Skin of body (tissue), 2 donors: Measurements from ENCODE around the gene ZNF318. TPM values are rescaled to one million over a fixed set of nuclear protein-coding genes. Genes with fewer than 3 reads are reported as not detected.
A peak's percentile ranks its signal among the peaks of the same experiment; 100 is the strongest.
"Not testable (repeated sequence)": the region's sequence is repeated elsewhere in the genome, so short reads cannot be mapped to it uniquely, and the experiment has no call there.

Source experiments
- DNase-seq: peaks from one replicate; lab custom pipeline; 2025; lab: John Stamatoyannopoulos, UW
- total RNA-seq: library from RNA; depleted of rRNA; stranded (reverse); fragments of >200 nt; gene quantifications from one replicate; pipeline ENCODE4 v1.2.3, GENCODE V29; 2014

ZNF318 gene
- total RNA-seq = 10.3 TPM

- DNase-seq = peak; percentile 98
Measured at GRCh38 chr6:43369174-43370002, at the start of gene ZNF318. TSS of gene ZNF318 (minus strand) at chr6:43369647. CDS start at chr6:43369365, 282 bp downstream.

GRCh38 chr6:43416935-43417334 is 47.5 kb upstream of the ZNF318 start:
- no peak for DNase-seq

GRCh38 chr6:43415275-43415674 is 45.8 kb upstream of the ZNF318 start:
- DNase-seq = not testable (repeated sequence)

GRCh38 chr6:43413002-43413401 is 43.6 kb upstream of the ZNF318 start:
- DNase-seq = no peak

- DNase-seq = no peak
Measured at GRCh38 chr6:43412541-43412940, 43.1 kb upstream of the ZNF318 start.

- not testable (repeated sequence) for DNase-seq
Measured at GRCh38 chr6:43410776-43411175, 41.3 kb upstream of the ZNF318 start.

GRCh38 chr6:43408259-43408658 is 38.8 kb upstream of the ZNF318 start:
- no peak for DNase-seq

GRCh38 chr6:43407296-43407695 is 37.8 kb upstream of the ZNF318 start:
- DNase-seq = no peak

GRCh38 chr6:43405354-43405753 is 35.9 kb upstream of the ZNF318 start:
- DNase-seq = no peak

- DNase-seq = no peak
Measured at GRCh38 chr6:43402820-43403219, 33.4 kb upstream of the ZNF318 start.

GRCh38 chr6:43401730-43402129 is 32.3 kb upstream of the ZNF318 start:
- no peak for DNase-seq

GRCh38 chr6:43399932-43400487 is 30.6 kb upstream of the ZNF318 start:
- no peak for DNase-seq

GRCh38 chr6:43396408-43397149 is 27.1 kb upstream of the ZNF318 start:
- no peak for DNase-seq

GRCh38 chr6:43395776-43396175 is 26.3 kb upstream of the ZNF318 start:
- no peak for DNase-seq

- no peak for DNase-seq
Measured at GRCh38 chr6:43394982-43395381, 25.5 kb upstream of the ZNF318 start.

- no peak for DNase-seq
Measured at GRCh38 chr6:43393602-43394001, 24.2 kb upstream of the ZNF318 start.

- not testable (repeated sequence) for DNase-seq
Measured at GRCh38 chr6:43393133-43393532, 23.7 kb upstream of the ZNF318 start.

- DNase-seq = no peak
Measured at GRCh38 chr6:43391440-43392031, 22.1 kb upstream of the ZNF318 start.

GRCh38 chr6:43390753-43391439 is 21.4 kb upstream of the ZNF318 start:
- DNase-seq = not testable (repeated sequence)

- no peak for DNase-seq
Measured at GRCh38 chr6:43389730-43390295, 20.4 kb upstream of the ZNF318 start.

GRCh38 chr6:43386492-43386891 is 17.0 kb upstream of the ZNF318 start:
- DNase-seq = no peak
